Glomerular visceral epithelial cell (primary cell): ENCODE measurements around the gene SNX13.
A peak's percentile ranks its signal among the peaks of the same experiment; 100 is the strongest.
"Not testable (repeated sequence)": the region's sequence is repeated elsewhere in the genome, so short reads cannot be mapped to it uniquely, and the experiment has no call there.

Source experiments
- DNase-seq: peaks from one replicate; pipeline ENCODE4 v3.0.0-alpha.2; 2016; ENCODE audit errors: extremely low spot score

The SNX13 gene

DNA sequence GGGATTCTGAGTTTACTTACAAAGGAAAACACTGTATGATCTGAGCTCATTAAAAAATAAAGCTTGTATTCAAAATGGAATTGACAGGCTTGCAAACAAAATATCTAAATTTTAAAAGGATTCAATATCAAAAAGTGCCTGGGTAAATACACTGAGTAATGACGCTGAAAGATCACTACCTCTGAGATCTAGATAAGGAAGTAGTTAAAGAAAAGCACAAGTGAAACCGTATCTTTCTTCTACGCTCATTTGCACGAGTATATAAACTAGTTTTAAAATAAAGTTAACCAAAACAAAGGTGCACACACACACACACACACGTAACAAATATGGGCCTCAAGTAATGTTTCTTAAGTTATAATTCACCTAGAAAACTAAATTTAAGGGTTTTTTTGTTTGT lies 93.4 kb downstream of the SNX13 start:
- DNase-seq, result no peak

GRCh38 chr7:17845197-17845547 lies 95.1 kb downstream of the SNX13 start:
- DNase-seq, result no peak

GRCh38 chr7:17844514-17845196 lies 95.6 kb downstream of the SNX13 start:
- DNase-seq, result no peak

DNA sequence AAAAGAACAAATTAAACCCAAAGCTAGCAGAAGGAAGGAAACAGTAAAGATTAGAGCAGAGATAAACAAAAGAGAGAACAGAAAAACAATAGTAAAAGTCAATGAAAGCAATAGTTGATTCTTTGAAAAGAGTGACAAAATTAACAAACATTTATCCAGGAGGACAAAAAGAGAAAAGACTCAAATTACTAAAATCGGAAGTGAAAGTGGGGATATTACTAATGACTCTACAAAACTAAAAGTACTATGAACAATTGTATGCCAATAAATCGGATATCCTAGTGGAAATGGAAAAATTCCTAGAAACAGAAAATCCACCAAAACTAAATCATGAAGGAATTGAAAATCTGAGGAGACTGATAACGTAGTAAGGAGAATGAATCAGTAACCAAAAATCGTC lies 96.3 kb downstream of the SNX13 start:
- DNase-seq, result no peak

DNA sequence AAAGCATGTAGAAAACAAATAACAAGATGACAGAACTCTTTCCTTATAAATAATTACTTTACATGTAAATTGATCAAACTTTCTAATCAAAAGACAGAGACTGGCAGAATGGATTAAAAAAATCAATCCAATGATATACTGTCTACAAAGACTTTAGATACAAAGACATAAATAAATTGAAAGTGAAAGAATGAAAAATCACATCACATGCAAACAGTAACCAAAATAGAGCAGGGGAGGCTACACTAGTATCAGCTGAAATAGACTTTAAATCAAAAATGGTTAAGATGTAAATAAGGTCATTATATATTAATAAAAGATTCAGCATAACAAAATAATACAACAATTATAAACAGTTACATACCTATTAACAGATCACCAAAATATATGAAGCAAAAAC lies 97.3 kb downstream of the SNX13 start:
- no peak for DNase-seq

DNA sequence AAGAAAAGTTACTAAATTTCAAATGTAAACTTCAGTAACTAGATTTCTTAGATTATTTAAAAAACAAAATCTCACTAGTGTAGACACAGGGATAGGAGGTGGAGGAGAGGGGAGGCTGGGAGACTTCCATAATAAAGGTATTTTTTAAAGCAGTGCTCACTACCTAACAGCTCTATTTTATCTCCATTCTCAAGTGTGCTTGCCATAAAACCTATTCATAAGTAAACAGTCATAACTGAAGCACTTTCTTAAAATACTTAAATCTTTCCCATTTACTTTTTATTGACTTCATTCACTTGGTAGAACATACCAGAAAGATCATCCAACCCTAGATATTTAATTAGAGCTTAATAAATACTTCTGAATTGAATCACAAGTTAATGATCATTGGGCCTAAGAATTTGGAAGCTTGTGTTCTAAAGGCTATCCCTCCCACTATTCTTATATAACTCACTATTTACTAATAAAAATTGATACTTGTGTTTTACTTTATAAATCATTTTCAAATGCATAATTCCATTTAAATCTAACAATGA lies 107.4 kb downstream of the SNX13 start:
- no peak for DNase-seq

DNA sequence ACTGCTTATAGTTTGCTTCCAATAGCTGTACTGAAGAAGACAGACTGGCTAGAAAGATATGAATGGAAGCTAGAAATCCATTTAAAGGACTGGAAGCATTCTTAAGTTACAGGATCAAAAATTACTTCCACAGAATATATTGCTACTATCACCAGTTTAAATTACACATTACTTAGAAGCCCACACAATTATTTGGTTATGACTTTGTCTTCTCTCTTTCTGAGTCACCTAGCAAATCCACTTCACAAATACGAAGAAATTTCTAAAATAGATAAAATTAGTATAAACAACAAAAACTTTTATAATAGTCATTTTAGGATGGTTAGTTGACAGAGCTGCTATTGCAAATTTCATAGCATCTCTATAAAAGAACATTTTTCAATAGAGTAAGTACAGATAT lies 108.1 kb downstream of the SNX13 start:
- no peak for DNase-seq

DNA sequence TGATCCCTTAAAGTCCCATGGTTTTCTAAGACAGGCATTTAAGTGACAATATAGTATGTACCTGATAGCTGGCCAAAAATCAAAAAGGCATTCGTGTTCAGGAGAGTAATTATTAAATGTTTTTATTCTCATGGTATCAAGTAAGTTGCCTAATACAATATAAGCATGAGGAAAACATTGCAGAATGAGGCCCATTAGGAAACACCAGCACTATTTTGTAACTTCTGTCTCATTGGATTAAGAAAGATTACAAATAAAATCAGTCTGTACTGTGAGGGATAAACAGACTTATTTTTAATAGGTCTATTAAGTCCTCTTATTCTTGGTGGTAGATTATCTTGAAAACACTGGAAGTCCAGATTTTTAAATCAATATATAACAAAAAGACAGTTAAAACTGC lies 110.1 kb downstream of the SNX13 start:
- DNase-seq, result no peak

DNA sequence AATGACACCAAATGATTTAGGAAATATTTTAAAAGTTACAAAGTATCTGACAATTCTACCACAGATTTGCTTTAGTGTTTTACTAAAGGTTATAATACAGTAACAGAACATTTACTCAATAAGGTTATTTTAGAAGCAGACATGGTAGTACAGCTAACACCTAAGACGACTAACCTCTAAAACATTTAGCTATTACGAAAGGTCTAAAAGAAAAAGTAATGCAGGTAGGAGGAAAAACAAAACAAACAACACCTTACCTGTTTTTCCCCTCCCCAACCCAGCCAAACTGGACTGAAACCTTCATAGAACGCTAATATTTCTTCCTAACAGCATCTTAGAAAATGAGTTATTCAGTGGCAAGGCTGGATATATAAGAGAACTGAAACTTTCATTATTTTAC lies 111.3 kb downstream of the SNX13 start:
- DNase-seq, result no peak

DNA sequence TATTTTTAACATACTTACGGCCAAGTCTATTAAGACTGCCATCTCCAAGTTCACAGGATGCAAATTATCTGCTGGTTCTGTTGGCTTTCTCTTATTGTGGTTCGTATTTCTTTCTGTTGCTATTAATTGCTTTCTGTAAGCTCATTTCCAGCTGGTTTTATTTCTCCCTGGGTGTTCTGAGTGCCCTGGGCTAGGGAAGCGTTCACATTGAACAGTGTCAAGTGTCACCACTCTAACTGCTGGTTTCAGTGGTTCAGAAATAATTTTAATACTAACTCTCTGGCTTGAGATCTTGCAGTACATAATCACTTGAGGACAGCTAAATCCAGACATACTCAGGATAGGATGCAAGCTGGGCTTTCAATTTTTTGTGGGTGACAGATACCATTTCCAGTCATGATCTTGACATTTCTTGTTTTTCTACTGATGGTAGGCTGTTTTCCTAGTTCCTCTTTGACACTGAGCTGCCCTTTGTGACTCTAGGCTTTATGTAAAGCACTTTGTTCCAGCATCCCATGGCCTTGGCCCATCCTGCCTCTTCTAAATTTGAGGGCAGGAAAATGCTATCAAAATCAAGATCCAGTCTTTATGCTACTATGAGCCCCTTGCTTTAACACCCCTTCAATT lies 117.6 kb downstream of the SNX13 start:
- no peak for DNase-seq

- no peak for DNase-seq
Measured at GRCh38 chr7:17816903-17817302, 123.4 kb downstream of the SNX13 start.

DNA sequence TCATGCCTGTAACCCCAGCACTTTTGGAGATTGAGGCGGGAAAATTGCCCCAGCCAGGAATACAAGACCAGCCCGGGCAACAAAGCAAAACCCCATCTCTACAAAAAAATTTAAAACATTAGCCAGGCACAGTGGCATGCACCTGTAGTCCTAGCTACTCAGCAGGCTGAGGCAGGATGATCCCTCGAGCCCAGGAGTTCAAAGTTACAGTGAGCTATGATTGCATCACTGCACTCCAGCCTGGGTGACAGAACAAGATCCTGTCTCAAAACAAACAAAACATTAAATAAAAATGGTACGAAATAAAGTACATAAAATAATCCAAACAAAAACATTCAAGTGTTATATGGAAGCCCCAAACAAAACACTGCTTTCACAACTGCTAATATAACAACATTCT lies 125.0 kb downstream of the SNX13 start:
- DNase-seq, result no peak

DNA sequence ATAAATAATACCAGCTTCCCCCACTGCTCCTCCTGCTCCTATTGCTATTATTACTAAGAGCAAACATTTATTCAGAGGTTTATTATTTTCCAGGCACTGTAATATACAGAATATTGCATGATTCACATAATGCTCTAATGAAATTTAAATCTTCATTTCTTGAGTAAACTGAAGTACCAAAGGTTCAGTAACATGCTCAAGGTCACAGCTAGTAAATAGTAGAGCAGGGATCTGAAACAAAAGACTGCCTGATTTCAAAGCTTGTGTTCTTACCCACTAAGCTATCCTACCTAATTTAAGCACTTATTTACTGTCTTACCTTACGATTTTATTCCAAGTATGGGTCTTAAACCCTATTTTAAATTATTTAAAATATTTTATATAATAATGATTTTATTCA lies 126.2 kb downstream of the SNX13 start:
- no peak for DNase-seq

GRCh38 chr7:17809215-17809614 lies 131.1 kb downstream of the SNX13 start:
- DNase-seq, result not testable (repeated sequence)

- DNase-seq, result no peak
Measured at GRCh38 chr7:17807242-17807641, 133.1 kb downstream of the SNX13 start.

GRCh38 chr7:17806631-17807030 lies 133.7 kb downstream of the SNX13 start:
- DNase-seq, result no peak

DNA sequence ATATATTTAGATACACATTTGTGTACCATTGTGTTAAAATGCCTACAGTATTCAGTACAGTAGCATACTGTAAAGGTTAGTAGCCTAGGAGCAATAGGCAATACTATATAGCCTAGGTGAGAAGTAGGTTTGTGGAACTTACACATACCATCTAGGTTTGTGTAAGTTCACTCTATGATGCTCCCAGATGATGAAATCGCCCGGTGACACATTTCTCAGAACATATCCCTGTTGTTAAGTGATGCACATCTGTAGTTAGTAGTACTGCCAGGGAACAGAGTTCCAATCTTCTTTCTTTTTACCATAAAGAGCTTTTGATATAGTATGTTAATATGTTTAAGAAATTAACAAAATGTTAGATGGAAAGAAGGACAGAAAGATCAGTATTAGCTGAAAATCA lies 138.2 kb downstream of the SNX13 start:
- no peak for DNase-seq

DNA sequence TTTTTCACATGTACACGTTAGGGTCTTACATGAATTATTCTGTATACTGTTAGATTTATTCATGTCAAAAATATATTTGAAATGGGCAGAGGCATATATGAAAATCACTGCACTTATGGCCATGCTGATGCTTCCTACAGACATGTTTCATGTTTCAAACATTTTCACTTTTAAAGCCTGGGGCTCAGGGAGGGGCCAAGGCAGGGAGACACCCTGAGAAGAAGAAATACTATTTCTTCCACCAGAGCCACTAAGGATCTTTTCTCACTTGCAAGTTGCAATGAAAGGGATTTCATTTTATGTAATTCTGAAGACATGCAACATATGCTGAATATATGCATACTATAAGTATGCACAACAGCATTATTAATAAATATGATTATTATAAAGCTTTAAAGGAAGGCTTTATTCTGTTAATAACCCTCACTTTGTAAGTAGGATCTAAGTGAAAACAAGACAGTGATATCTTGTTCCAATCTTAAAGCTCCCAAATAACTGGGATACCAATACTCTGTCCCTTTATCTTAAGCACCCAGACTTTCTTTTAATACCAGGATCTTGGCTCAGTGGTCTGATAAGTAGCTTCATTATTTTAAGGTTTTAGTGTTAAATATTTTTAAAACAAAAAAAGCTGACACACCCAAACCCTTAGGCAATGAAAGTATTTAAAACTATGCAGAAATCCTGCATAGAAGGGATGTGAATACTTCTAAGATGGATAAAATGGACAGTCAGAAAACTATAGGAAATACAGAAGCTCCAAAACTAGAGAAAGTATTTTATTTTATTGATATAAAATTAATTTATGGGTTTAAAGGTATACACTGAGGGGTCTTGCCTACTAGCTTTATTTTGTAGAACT lies 148.0 kb downstream of the SNX13 start:
- DNase-seq, result no peak

DNA sequence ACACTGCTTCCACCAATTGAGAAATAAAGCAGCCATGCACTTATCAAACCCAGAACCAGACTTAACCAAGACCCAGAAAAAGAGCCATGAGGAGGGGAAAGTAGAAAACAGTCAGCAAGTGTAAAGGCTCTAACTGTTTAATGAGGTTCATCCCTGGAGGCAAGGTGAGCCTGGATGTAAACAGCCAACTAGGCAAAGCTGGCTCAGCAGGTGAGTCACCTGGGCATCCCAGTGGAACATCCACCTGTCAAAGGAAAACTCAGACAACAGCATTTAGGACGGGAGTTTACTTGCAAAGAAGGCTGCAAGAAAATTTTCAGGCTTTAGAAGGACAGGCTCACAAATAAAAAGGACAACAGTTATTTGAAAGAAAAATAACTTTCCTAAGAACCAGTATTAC lies 153.0 kb downstream of the SNX13 start:
- DNase-seq, result no peak

DNA sequence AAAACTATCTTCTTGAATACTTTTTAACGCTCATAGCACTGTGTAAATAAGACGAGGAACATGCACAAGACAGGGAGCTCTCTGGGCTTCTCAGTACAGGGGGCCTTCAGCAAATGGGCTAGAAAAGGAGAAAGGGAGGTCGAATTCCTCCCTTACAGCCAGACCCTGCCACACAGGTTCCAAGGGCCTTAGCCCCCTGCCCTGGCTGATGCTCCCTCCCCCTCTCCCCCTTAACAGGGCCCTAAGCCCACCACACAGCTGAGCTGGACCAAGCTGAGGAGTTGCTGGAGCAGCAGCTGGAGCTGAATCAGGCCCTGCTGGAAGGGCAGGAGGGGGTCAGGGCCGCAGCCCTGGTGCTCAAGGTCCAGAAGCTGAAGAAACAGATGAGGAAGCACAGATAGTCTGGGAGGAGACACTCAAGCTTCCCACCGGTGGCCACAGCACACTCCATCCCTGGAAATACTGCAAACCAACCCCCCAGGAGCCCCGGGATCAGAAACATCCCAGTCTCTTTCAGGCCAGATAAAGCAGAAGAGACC lies 153.9 kb downstream of the SNX13 start:
- no peak for DNase-seq

DNA sequence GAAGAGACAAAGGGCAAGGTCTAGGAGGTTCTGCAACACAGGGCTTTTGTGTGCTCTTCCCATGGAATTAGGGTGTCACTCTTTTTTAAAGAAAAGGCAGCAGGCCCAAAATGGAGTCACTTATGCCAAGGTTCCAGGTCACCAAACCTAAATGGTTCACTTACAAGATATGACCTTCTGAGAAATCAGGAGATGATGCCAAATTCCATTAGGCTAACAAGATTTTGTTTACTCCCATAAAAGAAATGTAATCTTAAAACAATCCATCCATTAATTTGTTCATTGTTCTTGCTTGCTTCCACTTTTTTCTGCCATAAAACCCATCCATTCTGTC lies 158.1 kb downstream of the SNX13 start:
- no peak for DNase-seq

GRCh38 chr7:17781491-17782215 lies 158.6 kb downstream of the SNX13 start:
- DNase-seq, result peak; percentile 62
